Measurements from ENCODE around the gene CDH22.

DNA sequence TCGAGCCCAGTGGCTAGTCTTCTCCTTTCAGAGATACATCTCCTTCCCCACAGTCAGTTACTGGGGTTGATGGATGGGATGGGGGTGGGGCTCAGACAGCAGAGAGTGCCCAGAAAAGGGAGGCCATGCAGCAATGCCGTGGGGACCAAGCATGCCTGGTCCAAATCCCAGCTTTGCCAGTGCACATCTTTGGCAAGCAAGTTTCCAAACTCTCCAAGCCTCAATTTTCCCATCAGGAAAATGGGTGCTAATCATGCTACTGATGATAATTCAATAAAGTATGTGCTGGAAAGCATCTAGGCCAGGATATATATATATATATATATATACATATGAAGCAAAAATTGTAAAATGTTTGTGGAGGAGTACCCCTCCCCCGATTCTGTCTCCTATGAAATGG is 111.3 kb downstream of the CDH22 start:
- no peak for TF ChIP-seq MAFK (IDR thresholded peaks at IDR 0.05; ENCODE audit: low read length)
- TF ChIP-seq ZNF121 (CRISPR knock-in tag; conservative IDR thresholded peaks at IDR 0.05): no peak
- TF ChIP-seq MAZ (CRISPR knock-in tag; conservative IDR thresholded peaks at IDR 0.05 in 1 of 2, IDR thresholded peaks at IDR 0.05 in 1 of 2): no peak
- no peak for TF ChIP-seq ZSCAN29 (IDR thresholded peaks at IDR 0.05)
- no peak for TF ChIP-seq HNRNPUL1 (IDR thresholded peaks at IDR 0.05; ENCODE audit: low read length)
- TF ChIP-seq SMARCB1 (IDR thresholded peaks at IDR 0.05; ENCODE audit: insufficient read length, low read depth): no peak
- TF ChIP-seq, protein P1, sequence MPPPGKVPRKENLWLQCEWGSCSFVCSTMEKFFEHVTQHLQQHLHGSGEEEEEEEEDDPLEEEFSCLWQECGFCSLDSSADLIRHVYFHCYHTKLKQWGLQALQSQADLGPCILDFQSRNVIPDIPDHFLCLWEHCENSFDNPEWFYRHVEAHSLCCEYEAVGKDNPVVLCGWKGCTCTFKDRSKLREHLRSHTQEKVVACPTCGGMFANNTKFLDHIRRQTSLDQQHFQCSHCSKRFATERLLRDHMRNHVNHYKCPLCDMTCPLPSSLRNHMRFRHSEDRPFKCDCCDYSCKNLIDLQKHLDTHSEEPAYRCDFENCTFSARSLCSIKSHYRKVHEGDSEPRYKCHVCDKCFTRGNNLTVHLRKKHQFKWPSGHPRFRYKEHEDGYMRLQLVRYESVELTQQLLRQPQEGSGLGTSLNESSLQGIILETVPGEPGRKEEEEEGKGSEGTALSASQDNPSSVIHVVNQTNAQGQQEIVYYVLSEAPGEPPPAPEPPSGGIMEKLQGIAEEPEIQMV (tag; conservative IDR thresholded peaks at IDR 0.05; ENCODE audit: low read depth): no peak
- TF ChIP-seq BCOR (IDR thresholded peaks at IDR 0.05): no peak
